AG08396 (cell line): ENCODE data around the gene GALNT13.

Source experiments
- DNase-seq: peaks from one replicate; pipeline ENCODE4 v3.0.0; 2012; ENCODE audit warnings: low spot score, mixed read lengths

Gene GALNT13

DNA sequence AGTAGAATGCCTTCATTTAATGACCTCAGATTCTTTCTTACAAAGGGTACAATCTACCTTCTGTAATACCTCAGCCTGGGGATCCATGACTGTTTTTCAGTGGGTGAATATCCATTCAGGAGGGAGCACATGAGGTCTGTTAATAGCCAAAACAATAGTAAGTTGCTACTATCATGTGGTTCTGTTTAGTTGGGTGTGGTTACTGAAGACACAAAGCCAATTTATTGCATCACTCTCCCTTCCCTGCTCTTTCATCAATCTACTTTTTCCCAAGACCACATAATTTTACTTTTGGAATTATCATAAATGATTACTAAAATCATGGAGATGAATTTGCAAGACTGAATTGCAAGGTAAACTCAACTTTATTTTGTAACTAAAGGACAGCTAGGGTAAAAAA is 254.2 kb downstream of the GALNT13 start:
- no peak for DNase-seq

DNA sequence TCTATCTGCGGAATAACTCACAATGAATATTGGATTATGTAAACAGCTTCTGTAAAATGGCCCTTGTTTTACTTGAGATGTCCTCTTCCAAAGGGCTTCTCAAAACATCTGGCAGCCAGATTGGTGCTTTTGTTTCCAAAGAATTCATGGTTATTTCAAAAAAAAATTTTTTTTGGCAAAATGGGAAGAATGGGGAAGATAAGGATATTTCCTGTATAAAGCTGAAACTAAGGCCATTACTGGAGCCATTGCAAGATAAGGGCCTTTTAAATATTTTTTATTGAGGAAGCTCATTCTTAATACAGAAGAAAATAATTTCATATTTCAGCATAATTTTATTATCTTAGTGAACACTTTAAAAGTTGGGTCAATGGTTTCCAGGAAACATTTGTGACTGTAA is 259.1 kb downstream of the GALNT13 start:
- no peak for DNase-seq

DNA sequence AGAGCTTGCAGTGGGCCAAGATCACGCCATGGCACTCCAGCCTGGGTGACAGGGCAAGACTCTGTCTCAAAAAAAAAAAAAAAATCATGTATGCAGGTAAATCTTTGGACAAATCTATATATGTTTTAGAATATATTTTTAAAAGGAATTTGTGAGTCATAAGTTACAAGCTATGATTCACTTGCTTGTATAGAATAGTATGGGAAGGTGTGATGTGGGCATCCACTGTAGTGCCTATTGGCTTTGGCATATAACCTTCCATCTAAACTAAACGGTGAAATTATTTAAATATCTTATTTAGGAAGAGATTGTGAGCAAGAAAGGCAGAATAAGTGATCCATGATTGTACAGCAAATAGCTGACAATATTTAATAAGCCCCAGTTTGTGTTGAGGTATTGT is 261.1 kb downstream of the GALNT13 start:
- DNase-seq = no peak

DNA sequence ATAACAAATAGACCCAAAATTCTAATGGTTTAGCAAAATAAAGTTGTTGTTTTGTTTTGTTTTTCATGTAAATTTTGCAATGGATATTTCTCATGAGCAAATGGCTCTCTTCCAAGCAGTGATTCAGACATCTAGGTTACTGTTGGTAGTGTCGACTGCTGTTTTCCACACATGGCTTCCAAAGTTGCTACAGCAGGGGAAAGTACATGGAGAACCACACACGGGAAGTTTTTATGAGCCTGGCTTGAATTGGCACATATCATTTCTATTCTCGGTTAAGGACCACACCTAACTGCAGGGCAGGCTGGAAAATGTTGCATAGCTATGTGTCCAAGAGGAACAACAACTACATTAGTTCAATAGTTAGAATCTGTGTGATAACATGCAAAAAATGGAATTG is 262.1 kb downstream of the GALNT13 start:
- DNase-seq = no peak

DNA sequence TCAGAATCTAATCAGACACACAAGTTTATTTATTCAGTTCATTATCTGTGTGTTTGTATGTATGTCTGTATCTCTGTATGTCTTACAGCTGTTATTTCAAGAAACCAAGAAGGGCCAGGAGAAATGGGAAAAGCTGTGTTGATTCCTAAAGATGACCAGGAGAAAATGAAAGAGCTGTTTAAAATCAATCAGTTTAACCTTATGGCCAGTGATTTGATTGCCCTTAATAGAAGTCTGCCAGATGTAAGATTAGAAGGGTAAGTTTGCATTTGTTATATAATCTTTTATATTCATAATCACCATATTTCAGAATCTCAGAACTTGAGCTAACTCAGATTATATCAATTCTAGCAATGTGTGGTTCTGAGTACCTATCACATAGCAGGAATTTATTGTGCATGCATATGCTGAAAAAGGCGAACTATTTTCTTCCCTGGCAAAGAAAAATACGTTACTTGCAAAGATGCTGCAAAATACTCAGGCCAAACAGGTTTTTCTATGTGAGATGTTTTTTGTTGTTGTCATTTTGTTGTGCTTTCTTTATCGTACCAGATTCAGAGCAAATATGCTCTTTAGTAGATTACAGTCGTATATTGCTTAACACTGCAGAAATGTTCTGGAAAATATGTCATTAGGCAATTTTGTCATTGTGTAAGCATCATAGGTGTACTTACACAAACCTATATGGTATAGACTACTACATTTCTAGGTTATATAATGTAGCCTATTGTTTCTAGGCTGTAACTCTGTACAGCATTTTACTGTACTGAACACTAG is 268.7 kb downstream of the GALNT13 start:
- no peak for DNase-seq

DNA sequence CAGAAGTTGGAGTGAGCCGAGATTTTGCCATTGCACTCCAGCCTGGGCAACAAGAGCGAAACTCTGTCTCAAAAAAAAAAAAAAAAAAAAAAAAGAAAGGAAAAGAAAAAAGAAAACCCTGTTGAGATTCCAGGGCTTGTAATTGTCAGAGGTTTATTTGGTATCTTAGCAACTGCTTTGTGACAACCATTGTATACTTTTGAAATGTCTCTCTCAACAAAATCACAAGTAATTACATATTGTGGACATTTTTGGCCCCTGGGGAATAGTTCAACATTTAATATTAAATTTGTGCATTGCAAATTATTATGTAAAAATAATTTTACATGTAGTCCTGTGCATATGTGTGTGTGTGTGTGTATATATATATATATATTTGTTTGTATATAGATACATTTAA is 270.8 kb downstream of the GALNT13 start:
- no peak for DNase-seq

DNA sequence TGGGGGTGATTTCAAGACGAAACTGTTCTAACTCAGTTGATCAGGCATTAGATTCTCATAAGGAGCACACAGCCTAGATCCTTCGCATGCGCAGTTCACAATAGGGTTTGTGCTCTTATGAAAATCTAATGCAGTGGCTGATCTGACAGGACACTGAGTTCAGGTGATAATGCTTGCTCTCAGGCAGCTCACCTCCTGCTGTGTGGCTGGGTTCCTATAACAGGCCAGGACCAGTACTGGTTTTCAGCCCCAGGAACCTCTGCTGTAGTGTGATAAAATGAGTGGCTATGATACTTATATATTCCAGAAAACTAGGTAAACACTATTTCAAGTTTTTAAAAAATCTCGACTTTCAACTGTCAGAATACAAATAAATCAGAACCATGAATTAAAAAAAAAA is 271.4 kb downstream of the GALNT13 start:
- DNase-seq = no peak

DNA sequence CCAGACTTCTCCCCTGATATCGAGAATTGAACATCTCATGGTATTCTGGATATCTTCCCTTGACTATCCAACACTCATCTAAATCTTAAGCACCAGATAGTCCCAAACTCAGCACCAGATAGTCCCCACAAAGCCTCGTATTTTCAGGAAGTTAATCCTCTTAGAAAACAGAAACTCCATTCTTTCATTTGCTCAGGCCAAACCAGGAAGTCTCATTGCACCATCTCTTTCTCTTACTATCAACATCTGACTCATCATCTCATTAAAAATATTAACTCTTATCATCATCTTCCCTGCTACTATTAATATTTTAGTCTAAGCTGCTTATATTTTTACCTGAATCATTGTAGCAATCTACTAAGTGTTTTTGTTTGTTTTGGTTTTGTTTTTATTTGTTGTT is 286.4 kb downstream of the GALNT13 start:
- no peak for DNase-seq

DNA sequence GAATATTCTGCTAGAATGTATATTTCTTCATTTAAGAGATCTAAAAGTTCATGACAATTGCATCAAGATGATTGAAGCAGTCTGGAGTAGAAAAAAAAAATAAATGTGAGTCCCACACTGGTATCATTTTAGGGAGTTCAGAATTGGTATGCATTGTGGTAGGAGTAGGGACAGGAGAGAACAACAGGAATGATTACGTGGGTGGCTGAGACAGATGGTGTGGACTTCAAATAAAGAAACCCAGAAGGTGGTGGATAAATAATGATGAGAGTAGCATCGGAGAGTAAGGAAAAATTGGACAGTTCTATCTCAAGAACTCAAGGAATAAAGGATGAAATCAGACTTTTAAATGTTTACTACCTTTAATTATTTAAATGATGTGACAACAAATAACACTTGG is 289.6 kb downstream of the GALNT13 start:
- DNase-seq = no peak

DNA sequence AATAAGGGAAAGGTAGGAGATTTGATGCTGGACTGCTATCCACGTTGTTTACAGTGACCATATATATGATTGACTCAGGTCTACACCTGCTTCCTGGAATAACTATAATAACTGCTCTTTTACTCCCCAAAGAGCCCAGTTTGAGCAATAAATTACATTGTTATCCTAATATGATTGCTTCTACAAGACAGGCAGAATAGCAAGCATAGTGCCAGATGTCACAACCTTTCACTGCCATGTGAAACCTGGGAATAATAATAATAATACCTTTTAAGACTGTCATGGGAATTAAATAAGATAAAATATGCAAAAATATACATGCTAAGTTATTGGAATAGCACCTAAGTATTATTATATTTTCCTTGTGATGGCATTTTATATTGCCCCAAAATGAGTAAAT is 298.7 kb downstream of the GALNT13 start:
- DNase-seq = no peak

DNA sequence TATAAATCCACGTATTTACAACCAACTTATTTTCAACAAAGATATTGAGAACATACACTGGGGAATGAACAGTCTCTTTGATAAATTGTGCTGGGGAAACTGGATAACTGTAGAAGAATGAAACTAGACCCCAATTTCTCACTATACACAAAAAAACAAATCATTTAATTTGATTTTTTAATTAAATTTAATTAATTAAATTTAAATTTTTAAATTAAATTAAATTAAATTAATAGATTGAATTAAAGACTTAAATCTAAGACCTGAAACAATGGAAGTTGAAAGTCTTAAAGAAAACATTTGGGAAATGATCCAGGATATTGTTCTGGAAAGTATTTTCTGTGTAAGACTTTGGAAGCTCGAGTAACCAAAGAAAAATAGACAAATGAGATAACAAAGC is 301.4 kb downstream of the GALNT13 start:
- no peak for DNase-seq

DNA sequence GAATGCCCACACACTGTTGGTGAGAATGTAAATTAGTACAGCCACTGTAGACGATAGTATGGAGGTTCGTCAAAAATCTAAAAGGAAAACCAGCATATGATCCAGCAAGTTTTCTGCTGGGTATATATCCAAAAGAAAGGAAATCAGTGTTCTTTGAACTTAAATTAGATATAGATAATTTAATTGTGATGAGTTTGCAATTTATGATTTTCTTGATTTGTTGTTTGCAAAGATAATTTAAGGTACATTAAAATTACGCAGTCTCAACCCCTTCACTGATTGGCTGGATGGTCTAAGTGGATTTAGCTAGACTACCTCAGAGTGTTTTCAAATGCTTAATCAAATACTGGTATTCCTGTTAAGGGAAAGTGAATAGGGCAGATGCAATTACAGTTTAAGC is 302.2 kb downstream of the GALNT13 start:
- DNase-seq = no peak

DNA sequence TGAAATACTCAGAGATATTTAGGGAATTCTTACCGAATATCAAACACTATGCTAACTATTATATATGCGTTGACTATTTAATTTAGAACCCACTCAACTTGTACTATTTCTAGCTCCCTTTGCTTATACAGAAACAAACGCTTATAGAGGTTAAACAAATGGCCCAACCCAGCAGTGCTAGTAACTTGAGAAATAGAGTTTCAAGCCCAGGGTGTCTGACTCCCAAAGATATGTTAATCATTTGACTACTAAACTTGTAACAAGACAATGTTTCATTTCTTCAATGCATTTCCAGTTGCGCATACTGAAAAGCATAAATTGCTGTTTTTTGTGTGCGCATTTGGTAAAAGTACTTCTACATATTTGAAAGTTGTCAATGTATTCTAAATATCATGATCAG is 310.3 kb downstream of the GALNT13 start:
- DNase-seq = no peak

DNA sequence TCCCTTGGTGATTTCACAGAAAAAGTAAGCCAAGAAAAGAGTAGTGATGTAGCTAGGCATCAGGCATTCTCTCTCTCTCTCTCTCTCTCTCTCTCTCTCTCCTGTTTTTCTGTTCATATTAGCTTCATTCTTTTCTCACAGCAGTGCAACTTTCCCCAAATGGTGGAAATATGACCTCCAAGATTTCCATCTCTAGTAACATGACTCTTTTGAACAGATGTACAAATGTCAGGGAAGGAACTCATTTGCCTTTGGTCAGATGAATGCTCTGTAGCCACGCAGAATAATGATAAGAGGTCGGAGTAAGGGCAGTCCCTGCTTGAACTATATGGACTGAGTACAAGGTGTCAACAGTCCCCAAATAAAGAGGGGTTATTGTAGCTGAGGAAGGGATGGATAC is 316.2 kb downstream of the GALNT13 start:
- DNase-seq = no peak

DNA sequence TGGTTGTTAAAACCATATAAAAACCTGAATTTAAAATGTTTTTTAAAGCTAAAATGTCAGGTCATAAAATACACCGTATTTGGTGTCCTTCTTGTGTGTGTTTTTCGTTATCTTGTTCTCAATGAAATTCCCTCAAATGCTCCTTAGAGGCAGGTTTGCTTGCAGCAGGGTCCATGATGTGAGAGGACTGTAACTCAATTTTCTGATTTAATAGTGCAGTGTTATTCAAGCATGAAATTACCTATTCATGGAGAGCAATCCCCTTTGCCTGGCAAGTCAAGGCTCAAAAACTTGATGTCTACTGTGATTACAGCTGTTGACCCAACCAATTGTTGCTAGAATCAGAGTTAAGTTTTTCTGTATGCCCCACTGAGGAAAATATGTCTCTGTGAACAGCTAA is 318.2 kb downstream of the GALNT13 start:
- DNase-seq = no peak

DNA sequence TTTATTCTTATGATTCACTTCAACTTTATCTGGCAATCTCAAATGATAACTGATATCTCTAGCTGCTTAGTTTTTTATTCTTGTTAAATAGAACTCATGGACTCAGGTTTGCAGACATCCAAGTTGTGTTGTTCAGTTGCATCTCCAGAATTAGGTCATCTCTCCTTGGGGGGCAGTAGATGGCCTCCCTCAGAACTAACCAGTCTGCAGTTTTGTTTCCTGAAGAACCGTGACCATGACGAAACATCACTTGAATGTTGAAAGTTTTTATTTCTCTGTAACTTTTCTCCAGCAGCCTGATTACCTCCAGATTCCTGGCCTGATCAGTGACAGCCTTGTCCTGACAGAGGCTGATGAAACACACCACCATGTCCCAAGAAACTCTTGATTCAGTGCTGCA is 321.5 kb downstream of the GALNT13 start:
- DNase-seq = no peak

DNA sequence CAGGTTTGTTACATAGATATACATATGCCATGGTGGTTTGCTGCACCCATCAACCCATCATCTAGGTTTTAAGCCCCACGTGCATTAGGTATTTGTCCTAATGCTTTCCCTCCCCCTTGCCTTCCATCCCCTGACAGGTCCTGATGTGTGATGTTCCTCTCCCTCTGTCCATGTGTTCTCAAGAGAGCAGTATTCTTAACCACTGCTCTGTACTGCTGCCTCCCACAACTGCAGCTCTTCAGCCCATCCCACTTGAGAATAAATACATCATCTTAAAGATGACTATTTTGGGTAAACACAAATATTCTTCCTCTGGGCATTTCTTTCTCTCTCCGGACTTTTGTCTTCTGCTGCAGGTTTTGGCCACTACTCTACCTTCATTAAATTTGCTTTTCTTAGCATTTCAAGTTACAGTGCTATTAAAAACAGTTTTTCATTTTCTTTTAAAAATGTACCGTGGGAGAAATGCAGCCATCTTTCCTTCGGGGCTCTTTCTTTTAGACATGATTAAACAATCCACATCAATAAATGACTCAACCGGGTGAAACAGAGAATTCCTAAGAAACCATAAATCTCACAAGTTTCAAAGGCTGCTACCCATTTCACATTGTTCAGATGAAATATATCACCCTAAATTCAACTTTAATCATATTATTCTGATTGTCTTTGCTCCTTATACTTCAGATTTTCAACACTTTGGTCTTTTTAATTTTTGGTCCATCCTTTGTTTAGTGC is 323.4 kb downstream of the GALNT13 start:
- DNase-seq = no peak

DNA sequence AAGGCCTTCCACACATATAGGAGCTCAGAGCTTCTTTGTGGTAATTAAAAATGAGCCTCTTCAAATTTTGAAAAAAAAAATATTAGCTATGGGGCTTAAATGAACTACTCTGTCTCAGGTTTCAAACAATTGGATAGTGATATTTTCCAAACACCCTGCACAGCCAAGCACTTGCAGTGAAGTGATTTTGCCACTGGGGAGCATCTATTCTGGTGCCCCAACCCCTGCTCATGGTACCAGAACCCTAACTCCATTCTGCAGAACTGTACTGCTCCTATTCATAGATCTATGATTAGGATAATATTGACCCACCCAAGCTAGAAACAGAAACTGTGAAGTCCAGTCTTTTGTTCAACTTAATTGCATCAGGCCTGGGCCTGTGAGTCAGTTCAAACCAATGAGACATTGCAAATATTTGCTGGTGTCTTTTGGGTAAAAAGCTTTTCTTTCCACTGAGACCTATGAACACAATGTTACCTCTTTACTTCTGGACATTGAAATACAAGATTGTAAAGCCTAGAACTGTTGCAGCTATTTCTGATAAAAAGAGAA is 324.0 kb downstream of the GALNT13 start:
- no peak for DNase-seq

DNA sequence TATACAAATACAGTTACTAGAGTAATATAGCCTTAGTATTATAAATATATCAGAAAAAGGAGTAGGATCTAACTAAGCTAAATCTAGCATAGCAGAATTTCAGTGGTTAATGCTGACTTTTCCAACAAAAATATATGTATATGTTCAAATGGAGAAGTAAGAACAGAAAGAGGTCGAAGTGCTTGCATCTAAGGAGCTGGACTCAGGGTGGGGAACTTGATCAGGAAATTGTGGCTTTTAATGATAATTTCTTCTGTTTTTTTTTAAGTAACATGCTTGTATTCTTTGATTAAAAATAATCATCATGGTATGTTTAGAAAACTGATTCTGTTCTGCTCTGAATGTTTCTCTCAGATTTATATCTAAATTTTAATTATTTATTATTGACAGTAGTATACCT is 327.1 kb downstream of the GALNT13 start:
- DNase-seq = no peak

DNA sequence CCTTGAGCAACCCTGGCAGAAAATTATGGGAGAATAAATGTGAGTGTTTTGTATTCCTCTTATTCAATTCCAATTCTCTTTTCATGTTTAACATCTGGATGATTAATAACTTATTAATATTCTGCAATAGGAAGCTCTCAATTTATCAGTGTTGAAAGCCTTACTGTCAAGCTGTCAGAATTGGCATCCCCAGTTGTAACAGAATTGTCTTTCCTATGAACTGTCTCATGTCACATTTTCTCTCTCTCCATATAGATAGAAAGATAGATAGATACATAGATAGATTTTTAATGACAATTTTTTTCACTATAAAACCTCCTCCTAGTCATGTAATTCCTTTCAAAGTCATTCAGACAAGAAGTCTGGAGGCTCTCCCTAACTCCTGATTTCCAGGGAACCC is 331.5 kb downstream of the GALNT13 start:
- DNase-seq = no peak

DNA sequence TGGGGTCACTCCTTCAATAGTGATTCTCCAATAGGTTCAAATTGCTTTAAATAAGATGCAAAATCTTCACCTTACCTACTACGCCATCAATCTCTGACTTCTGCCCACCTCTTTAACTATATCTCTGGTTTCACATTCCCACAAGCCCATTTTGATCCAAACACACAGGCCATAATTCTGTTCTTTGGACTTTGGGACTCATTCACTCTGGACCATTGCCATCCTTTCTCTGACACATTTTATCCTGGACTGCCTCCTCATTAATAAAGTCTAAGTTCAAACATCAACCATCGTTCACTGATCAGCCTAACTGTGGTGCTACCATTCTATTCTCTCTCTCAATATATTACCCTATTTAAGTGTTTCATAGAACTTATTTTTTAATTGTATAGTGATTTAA is 332.2 kb downstream of the GALNT13 start:
- no peak for DNase-seq

DNA sequence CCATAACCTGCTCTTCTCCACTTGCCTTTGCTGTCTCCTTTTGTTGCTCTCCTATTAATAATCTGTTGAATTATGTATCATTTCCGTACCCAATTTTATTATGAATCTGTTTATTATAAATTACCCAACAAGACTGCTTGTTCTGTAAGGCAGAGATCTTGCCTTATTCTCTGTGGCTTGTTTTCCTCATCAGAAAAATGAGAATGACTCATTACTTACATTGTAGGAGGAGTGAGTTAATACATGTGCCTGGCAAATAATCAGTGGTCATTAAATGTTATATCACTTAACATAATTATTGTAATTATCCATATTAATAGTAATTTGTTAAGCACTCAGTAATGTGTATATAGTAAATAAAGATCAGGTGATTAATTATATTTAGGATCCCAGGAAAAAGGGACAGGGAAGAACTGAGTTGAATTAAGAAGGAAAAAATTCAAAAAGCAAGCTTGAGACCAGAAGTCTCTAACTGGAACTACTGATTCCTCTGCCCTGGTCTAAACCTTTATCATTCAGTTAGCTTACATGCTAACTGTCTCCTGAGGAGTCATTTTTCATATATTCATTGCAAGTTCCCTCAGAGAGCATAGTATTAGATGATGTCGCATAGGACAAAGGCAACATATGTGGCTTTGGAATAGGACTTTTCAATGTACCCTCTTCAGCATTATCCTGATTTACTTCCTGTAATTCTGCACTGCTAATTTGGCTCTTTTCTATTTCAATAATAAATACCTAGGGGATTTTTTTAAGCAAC is 335.7 kb downstream of the GALNT13 start:
- no peak for DNase-seq

DNA sequence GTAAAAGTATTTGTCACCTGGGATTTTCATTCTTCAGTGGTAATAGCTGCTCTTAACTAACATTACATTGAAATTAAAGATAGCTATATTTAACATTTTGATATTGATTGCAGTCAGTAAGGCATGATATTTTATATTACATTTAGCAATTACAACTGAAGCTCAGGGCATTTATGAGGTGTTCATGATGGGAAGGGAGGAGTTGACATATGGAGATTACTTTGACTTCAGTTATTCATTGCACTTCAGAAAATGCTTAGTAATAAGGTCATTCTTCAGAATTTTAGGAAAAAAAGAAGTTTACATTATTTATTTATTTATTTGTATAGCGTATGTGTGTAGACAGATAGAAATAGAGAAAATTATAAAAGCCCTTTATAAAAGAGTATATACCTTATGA is 352.0 kb downstream of the GALNT13 start:
- DNase-seq = no peak
